ENCODE measurements around the gene G3BP1. TPM values are rescaled to one million over a fixed set of nuclear protein-coding genes. Genes with fewer than 3 reads are reported as not detected.
"Not testable (repeated sequence)": the region's sequence is repeated elsewhere in the genome, so short reads cannot be mapped to it uniquely, and the experiment has no call there.

The G3BP1 gene
- total RNA-seq, 2 donors from 2014 or later = 57.1 to 60.9 TPM

DNA sequence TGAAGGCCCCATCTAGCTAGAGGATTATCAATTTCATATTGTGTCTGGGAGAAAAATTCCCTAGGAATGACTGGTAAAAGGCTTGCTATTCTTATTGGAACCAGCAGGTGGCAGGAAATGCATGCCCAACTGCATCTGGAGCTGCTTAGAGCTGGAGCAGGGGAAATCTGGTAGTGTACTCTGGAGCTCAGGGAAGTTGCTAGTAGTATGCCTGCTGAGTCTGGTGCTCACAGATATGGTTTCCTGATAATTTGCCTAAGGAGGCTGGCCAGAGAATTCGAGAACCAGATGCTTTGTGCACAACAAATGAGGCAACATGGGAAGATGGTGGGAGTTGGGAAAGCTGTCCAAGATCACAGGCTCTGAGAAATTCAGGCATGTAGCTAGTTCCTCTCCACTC, 53.7 kb downstream of the G3BP1 start:
- DNase-seq (ENCODE audit: low spot score) = peak; percentile 66
- no peaks in the 10 kb centered on the region for H3K36me3 ChIP-seq
- no peak overlapping the region for H3K27ac ChIP-seq
- H3K4me3 ChIP-seq = no peak overlapping the region
- peaks cover 0 to 4% of the 10 kb centered on the region in 2 donors for H3K4me1 ChIP-seq
- H3K27me3 ChIP-seq = no peaks in the 10 kb centered on the region
- H3K9me3 ChIP-seq = no peaks in the 10 kb centered on the region
- TF ChIP-seq, protein P1, sequence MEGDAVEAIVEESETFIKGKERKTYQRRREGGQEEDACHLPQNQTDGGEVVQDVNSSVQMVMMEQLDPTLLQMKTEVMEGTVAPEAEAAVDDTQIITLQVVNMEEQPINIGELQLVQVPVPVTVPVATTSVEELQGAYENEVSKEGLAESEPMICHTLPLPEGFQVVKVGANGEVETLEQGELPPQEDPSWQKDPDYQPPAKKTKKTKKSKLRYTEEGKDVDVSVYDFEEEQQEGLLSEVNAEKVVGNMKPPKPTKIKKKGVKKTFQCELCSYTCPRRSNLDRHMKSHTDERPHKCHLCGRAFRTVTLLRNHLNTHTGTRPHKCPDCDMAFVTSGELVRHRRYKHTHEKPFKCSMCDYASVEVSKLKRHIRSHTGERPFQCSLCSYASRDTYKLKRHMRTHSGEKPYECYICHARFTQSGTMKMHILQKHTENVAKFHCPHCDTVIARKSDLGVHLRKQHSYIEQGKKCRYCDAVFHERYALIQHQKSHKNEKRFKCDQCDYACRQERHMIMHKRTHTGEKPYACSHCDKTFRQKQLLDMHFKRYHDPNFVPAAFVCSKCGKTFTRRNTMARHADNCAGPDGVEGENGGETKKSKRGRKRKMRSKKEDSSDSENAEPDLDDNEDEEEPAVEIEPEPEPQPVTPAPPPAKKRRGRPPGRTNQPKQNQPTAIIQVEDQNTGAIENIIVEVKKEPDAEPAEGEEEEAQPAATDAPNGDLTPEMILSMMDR (IDR thresholded peaks at IDR 0.05) = peak; percentile 63 to 89

DNA sequence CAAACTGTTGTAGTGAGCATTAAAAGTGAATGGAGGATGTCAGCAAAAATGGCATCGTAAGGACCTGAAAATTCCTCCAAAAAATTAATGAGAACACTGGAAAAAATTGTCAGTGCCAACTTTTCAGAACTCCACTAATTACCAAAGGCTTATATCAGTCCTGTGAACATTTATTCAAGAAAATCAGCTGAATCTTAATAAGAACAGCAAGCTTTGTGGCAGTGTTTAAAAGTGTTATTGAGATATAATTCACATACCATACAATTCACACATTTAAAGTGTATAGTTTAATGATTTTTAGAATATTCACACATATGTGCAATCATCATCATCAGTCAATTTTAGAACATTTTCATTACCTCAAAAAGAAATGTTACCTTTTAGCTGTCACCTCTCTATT, 57.6 kb downstream of the G3BP1 start:
- H3K4me3 ChIP-seq = no peak overlapping the region
- H3K36me3 ChIP-seq = no peaks in the 10 kb centered on the region
- H3K27ac ChIP-seq = no peak overlapping the region
- H3K27me3 ChIP-seq = no peaks in the 10 kb centered on the region
- H3K9me3 ChIP-seq = peaks cover 0 to 11% of the 10 kb centered on the region in 2 donors
- DNase-seq (ENCODE audit: low spot score) = no peak
- TF ChIP-seq, protein P1 (IDR thresholded peaks at IDR 0.05) = no peak
- H3K4me1 ChIP-seq = no peaks in the 10 kb centered on the region

DNA sequence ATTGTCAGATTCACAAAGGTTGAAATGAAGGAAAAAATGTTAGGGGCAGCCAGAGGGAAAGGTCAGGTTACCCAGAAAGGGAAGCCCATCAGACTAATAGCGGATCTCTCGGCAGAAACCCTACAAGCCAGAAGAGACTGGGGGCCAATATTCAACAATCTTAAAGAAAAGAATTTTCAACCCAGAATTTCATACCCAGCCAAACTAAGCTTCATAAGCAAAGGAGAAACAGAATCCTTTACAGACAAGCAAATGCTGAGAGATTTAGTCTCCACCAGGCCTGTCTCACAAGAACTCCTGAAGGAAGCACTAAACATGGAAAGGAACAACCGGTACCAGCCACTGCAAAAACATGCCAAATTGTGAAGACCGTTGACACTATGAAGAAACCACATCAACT, 61.1 kb downstream of the G3BP1 start:
- H3K27ac ChIP-seq; H3K36me3 ChIP-seq; H3K4me3 ChIP-seq; H3K4me1 ChIP-seq; H3K27me3 ChIP-seq; DNase-seq (ENCODE audit: low spot score): not testable (repeated sequence)
- H3K9me3 ChIP-seq = peaks cover 0 to 30% of the 10 kb centered on the region in 2 donors

DNA sequence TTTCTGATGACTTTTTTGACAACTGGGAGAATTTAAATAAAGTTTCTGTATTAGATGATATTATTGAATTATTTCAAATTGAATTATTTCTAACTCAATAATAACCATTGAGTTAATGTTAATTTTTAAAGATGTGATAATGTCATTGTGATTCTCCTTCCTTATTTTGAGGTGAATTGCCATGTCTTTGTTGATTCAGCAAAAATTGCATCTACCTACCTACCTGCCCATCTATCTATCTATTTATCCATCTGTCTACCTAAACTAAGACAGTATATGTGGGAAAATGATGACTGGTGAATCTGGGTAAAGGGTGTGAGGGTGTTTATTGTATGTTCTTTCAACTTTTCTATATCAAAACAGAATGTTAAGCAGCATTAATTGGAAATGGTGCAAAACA, 75.0 kb downstream of the G3BP1 start:
- TF ChIP-seq, protein P1 (IDR thresholded peaks at IDR 0.05) = no peak
- Histone ChIP-seq H3K4me3 (no peak overlapping the region), H3K36me3 (no peaks in the 10 kb centered on the region), H3K9me3 (no peaks in the 10 kb centered on the region), H3K27me3 (no peaks in the 10 kb centered on the region), H3K27ac (no peak overlapping the region), H3K4me1 (no peaks in the 10 kb centered on the region)
- no peak for DNase-seq (ENCODE audit: low spot score)

DNA sequence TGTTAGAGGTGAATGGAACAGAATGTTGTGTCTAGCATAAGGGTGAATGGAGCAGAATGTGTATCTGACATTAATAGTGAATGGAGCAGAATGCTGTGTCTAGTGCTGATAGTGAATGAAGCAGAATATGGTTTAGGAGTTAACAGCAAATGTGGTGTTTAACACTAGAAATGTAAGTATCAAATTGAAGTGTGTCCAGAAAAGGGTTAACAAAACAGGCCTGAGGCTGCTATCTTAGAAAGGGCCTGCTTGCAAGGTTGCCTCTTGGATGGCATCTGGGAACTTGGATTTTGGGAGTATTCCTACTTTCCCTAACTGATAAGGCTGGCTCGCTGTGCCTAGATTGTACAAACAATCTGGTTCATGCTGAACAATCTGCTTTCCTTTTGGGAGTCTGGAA, 76.1 kb downstream of the G3BP1 start:
- DNase-seq (ENCODE audit: low spot score) = no peak
- H3K9me3 ChIP-seq = no peaks in the 10 kb centered on the region
- no peaks in the 10 kb centered on the region for H3K4me1 ChIP-seq
- H3K27me3 ChIP-seq = no peaks in the 10 kb centered on the region
- no peak overlapping the region for H3K27ac ChIP-seq
- no peaks in the 10 kb centered on the region for H3K36me3 ChIP-seq
- TF ChIP-seq, protein P1 (IDR thresholded peaks at IDR 0.05) = no peak
- no peak overlapping the region for H3K4me3 ChIP-seq

DNA sequence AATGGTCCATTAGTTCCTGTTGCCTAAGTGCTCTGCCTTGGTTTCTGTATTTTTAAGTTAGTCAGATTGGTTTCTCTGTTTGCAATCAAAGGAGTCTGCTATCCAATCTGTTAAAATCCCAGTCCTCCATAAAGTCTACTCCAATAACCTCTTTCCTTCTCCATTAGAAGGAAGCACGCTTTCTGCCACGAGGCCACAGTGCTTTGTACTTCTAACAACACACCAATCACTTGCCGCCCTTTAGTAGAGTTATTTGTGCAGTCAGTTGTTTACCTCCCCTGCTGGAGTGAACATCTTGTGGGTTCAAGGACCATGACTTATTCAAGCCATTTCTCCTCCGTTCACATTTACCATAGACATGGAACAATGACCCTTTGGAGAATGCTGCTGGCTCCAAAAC, 83.9 kb downstream of the G3BP1 start:
- H3K9me3 ChIP-seq = no peaks in the 10 kb centered on the region
- TF ChIP-seq, protein P1 (IDR thresholded peaks at IDR 0.05) = no peak
- DNase-seq (ENCODE audit: low spot score) = no peak

More for the DNA sequence above, 83.9 kb downstream of the G3BP1 start:
- Histone ChIP-seq H3K4me3 (no peak overlapping the region), H3K27ac (no peak overlapping the region), H3K27me3 (no peaks in the 10 kb centered on the region), H3K4me1 (no peaks in the 10 kb centered on the region), H3K36me3 (no peaks in the 10 kb centered on the region)
